ENCODE measurements around the gene OR51B4. TPM values are rescaled to one million over a fixed set of nuclear protein-coding genes. Genes with fewer than 3 reads are reported as not detected.
A peak's percentile ranks its signal among the peaks of the same experiment; 100 is the strongest.
"Not testable (repeated sequence)": the region's sequence is repeated elsewhere in the genome, so short reads cannot be mapped to it uniquely, and the experiment has no call there.

The OR51B4 gene
- total RNA-seq, 1 experiment from 2014 or later = not detected

DNA sequence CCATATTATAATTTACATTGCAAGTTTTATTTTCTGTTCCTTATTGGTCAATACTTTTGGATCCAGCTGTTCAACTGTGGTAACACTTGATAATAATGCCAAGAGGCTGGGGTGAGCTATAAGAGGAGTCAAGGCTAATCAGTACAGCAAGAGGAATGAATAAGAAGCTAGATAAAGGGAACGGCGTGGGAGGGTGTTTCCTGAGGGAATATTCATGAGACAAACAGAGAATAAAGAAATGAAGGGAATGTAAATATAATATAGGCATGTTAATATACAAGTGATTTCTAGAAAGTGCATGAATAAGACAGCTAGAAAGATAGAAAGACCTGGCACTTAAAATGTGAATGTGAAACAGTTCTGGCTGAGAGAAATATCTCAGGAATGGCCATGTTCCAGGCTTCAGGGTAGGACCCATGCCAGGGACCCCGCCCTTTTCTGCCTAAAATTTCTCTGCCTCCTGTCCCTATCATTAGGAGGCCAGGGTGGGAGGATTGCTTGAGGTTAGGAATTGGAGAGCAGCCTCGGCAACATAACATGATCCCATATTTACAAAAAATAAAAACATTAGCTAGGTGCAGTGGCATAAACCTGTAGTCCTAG is 3.9 kb downstream of the OR51B4 start:
- DNase-seq (ENCODE audit: extremely low read depth, low read depth) = no peak

DNA sequence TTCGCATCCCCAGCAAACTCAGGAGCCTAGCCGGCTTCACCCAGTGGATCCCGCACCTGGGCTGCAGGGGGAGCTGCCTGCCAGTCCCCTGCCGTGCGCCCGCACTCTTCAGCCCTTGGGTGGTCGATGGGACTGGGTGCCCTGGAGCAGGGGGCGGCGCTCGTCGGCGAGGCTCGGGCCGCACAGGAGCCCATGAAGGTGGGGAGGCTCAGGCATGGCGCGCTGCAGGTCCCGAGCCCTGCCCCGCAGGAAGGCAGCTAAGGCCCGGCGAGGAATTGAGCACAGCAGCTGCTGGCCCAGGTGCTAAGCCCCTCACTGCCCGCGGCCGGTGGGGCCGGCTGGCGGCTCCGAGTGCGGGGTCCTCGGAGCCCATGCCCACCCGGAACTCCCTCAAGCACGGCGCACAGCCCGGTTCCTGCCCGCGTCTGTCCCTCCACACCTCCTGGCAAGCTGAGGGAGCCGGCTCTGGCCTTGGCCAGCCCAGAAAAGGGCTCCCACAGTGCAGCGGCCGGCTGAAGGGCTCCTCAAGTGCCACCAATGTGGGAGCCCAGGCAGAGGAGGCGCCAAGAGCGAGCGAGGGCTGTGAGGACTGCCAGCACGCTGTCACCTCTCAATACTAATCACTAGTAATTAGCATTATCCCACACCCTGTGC is 7.3 kb downstream of the OR51B4 start:
- DNase-seq (ENCODE audit: extremely low read depth, low read depth) = not testable (repeated sequence)

DNA sequence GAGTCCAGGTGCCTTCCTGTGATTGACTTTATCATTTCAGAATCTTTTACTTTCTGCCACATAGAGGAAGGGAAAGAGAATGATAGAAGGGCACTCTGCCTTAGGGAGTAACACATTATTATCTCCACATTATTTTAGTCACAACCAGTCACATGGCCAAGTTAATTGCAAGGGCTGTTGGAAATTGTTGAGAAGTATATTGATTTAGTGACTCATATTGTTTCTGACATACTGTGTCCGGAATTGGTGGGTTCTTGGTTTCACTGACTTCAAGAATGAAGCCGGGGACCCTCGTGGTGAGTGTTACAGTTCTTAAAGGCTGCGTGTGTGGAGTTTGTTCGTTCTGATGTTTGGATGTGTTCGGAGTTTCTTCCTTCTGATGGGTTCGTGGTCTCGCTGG is 8.7 kb downstream of the OR51B4 start:
- no peak for DNase-seq (ENCODE audit: extremely low read depth, low read depth)

DNA sequence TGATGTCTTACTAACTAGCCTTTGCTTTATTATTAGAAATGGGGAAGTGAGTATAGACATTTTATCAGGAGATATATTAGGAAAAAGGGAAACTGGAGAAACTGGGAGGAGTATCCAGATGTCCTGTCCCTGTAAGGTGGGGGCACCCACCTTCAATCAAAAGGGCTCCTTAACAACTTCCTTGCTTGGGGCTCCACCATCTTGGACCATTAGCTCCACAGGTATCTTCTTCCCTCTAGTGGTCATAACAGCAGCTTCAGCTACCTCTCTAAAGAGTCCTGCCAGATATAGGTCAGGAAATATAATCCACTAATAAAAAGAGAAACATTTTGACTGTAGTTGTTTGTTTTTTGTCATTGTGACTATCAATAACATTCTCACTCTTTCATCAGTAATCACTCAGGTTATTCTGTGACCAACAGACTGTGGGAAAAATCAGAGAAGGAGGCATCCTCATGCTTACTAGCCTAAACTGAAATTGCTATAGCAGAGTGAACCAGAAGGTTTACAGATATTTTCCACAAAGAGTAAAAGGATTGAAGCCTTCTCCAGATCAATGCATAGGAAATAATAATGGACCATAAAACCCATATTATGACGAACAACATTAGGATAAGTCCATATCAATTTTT is 10.4 kb downstream of the OR51B4 start:
- DNase-seq (ENCODE audit: extremely low read depth, low read depth) = peak; percentile 52

DNA sequence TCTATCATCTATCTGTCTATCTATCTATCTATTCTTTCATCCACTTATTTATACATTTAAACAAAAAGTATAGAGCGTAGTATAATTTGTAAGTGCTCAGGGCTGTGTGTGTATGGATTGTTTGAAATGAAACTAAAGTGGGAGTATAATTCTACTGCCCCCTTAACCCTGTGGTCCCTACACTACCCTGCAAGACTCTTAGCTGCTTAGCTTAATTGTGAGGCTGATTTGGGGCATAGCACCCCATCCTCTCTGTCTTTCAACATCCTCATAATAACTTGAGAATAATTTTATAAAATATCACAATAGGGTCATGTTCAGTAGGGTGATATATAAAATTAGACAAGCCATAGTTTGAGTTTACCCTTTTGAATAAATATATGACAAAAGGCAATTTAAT is 11.6 kb downstream of the OR51B4 start:
- DNase-seq (ENCODE audit: extremely low read depth, low read depth) = no peak

- DNase-seq (ENCODE audit: extremely low read depth, low read depth) = no peak
These were observed 12.1 kb downstream of the OR51B4 start for GRCh38 chr11:5289696-5290095.

DNA sequence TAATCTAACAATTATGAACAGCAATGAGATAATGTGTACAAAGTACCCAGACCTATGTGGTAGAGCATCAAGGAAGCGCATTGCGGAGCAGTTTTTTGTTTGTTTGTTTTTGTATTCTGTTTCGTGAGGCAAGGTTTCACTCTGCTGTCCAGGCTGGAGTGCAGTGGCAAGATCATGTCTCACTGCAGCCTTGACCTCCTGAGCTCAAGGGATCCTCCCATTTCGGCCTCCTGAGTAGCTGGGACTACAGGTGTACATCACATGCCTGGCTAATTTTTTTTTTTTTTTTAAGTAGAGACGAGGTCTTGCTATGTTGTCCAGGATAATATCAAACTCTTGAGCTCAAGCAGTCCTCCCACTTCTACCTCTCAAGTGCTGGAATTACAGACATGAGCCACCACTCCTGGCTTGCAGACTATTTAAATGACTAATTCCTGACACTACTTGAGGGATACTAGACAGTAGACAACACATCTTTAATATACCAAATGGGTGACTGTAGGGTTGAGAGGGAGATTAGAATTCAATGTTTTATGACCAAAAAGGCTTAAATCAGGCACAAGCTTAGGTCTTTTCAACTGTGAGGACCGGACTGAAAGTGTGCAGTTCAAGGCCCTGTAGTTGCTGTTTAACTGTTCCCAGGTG is 12.7 kb downstream of the OR51B4 start:
- DNase-seq (ENCODE audit: extremely low read depth, low read depth) = no peak

GRCh38 chr11:5288108-5288905 is 13.4 kb downstream of the OR51B4 start:
- no peak for DNase-seq (ENCODE audit: extremely low read depth, low read depth)

DNA sequence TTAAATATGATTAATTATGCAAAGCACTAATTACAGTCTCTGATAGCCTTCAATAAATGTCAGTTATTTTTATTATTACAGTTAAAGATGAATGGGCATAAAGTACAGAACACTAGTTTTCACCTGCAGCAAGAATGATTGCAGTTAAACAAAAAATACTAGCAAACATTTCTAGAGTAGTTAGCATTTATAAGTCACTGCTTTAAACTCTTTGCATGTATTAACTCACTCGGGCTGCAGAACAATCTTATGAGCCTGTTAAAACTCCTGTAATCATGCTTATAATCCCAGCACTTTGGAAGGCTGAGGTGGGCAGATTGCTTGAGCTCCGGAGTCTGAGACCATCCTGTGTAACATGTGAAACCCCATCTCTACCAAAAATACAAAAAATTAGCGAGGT is 14.8 kb downstream of the OR51B4 start:
- no peak for DNase-seq (ENCODE audit: extremely low read depth, low read depth)

GRCh38 chr11:5286351-5286750 is 15.4 kb downstream of the OR51B4 start:
- DNase-seq (ENCODE audit: extremely low read depth, low read depth) = no peak

DNA sequence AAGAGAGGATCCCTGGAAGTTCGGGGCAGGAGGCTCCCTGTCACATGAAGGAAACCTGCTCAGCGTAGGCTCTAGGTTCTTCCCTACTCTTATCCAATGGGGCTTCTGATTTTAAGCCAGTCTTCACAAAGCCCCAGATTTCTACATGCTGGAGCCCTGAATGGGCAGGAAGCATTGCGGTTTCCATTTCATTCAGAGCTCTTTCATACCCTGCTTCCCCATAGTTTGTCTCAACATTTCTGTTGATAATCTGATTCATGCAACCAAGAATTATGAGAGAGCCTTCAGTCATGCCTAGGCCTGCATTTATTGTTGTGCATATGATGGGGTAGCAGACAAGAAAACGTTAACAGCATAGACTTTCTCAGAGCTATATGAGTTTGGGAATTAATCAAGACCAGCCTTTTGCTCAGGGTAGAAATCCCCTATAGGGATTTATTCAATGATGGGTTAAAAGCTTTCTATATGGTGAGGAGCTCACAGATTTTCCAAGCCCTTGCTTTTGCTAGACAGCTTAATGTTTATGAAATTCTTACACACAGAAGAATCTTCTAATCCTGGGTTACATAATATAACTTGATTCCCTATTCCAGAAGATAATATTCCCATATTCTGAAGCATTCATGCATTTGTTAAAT is 15.9 kb downstream of the OR51B4 start:
- DNase-seq (ENCODE audit: extremely low read depth, low read depth) = no peak

DNA sequence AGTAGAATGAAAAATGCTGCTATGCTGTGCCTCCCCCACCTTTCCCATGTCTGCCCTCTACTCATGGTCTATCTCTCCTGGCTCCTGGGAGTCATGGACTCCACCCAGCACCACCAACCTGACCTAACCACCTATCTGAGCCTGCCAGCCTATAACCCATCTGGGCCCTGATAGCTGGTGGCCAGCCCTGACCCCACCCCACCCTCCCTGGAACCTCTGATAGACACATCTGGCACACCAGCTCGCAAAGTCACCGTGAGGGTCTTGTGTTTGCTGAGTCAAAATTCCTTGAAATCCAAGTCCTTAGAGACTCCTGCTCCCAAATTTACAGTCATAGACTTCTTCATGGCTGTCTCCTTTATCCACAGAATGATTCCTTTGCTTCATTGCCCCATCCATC is 17.1 kb downstream of the OR51B4 start:
- no peak for DNase-seq (ENCODE audit: extremely low read depth, low read depth)

DNA sequence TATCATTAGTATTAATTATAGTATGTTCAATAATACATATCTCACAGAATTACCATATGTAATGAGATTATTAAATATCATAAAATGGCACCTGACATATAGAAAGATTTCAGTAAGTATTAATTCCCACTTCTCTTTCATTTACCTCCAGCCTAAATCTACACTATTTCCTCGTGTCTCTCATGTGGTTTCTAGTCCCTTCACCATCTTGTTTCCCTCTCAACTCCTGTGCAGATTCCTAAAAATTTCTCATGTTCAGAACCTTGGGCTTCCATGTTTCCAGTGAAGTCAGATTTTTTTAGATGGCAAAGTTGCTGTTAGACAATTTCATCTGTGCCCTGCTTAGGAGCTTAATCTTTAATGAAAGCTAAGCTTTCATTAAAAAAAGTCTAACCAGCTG is 17.9 kb downstream of the OR51B4 start:
- no peak for DNase-seq (ENCODE audit: extremely low read depth, low read depth)

DNA sequence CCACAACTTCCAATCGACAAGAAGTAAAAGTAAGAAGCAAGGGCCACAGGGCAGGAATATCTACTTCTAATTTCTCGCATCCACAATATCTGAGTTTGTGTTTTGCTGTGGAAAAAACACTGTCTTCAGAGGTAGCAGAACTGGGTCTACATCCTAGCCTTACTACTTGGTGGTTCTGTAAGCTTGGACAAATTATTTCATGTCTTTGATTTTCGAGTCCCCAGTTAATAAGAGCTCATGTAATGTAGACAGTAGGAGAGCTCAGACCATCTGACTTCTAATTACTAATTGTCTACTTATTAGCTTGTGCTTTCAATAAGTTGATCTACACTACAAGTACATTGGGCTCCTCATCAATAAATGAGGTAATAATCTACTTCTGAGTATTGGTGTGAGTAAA is 18.7 kb downstream of the OR51B4 start:
- DNase-seq (ENCODE audit: extremely low read depth, low read depth) = no peak

DNA sequence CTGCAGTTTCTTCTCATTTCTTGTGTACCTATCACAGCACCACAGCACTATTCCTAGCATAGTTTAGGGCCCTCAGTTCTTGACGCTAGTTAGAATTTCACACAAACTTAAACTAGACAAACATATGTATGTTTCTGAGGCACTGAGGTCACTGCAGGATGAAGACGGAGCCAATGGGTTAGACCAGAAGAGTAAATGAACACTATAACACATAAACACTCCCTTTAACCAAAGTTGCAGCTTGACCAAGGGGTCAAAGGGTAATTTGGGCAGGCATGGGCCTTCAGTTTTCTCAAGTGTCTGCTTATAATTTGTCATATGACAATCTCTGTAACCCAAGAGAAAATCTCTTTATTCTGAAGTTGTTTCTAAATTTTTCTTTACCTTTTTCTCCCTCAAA is 19.1 kb downstream of the OR51B4 start:
- DNase-seq (ENCODE audit: extremely low read depth, low read depth) = no peak

DNA sequence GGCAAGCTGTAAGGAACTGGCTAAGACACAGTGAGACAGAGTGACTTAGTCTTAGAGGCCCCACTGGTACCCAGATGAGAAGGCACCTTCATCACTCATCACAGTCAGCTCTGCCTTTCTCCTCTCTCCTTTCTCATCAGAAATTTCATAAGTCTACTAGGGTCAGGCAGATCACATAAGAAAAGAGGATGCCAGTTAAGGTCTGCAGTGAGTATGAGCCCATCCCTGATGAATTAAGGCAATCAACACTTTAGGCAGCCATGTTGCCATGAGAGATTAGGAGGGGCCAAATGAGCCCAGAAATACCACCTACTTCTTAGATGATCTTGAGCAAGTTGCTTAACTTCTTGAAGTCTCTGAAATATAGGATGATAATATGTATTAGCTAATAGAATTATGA is 20.1 kb downstream of the OR51B4 start:
- no peak for DNase-seq (ENCODE audit: extremely low read depth, low read depth)

GRCh38 chr11:5280582-5281102 is 21.1 kb downstream of the OR51B4 start:
- peak; percentile 94 for DNase-seq (ENCODE audit: extremely low read depth, low read depth)

DNA sequence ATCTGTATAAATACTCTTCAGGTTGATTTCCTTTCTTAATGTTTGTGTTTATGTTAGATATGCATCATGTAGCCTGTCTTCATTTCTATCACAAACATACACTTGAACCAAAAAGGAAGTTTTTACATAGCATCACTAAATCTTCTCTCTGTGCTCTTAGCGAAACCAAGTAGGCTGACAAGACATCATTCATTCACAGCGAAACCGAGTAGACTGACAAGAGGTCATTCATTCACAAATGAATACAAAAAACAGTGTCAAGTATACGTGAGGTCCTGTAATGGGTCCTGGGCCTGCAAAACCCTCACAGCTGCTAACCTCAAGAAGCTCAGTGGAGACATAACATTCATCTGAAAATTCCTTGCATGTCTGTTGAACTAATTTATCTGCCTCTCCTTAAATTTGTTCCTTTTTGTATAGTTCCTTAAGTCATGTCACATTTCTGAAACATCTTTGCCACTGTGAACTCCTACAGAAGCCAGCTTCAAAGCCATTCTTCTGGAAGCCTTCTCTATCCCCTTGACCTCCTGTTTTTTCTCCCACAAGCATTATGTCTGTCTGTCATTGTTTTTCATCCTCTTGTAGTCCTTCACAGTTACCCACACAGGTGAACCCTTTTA is 22.2 kb downstream of the OR51B4 start:
- no peak for DNase-seq (ENCODE audit: extremely low read depth, low read depth)

DNA sequence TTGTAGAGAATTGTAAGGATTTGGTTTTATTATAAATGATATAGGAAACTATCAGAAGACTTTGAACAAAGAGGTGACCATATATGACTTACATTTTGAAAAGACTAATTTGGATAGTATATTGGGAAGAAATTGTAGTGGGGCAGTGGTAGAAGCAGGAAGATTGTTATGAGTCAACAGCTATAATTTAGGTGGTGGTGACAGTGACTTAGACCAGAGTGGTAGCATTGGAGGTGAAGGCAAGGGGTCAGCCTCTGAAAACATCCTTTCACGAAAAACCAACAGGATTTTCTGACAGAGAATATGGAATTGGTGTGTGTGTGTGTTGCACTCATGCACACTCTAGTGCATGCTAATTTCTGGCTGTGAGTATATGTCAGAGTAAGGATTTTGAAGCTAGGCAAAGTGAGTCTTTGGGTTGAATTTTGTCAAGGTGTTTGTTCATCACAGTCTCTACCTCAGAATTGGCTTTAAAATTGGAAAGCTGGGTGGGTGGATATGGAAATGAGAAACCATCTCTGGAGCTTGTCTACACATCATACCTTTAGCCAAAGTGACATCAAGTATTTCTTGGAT is 23.9 kb downstream of the OR51B4 start:
- DNase-seq (ENCODE audit: extremely low read depth, low read depth) = no peak
